HUES48 (cell line): ENCODE data around the gene CREB3L1.
A peak's percentile ranks its signal among the peaks of the same experiment; 100 is the strongest.

Source experiments
- H3K27ac ChIP-seq: one replicate; pipeline ENCODE4 v1.7.0; 2013; ENCODE audit warnings: low read depth, low read length, inconsistent platforms
- H3K27me3 ChIP-seq: 2 replicates; pipeline ENCODE4 v1.6.1; 2013; ENCODE audit warnings: mild to moderate bottlenecking, low read length; ENCODE audit not compliant: control insufficient read depth, insufficient read depth
- H3K36me3 ChIP-seq: 2 replicates; pipeline ENCODE4 v1.6.1; 2013; ENCODE audit warnings: low read length; ENCODE audit not compliant: control insufficient read depth, insufficient read depth
- H3K4me1 ChIP-seq: 2 replicates; pipeline ENCODE4 v1.6.1; 2013; ENCODE audit warnings: mild to moderate bottlenecking, low read length; ENCODE audit not compliant: control insufficient read depth, insufficient read depth
- H3K4me3 ChIP-seq: 2 replicates; pipeline ENCODE4 v1.5.1; 2013; ENCODE audit warnings: mild to moderate bottlenecking, low read depth, low read length
- H3K9ac ChIP-seq: 2 replicates; pipeline ENCODE4 v1.6.1; 2013; ENCODE audit warnings: mild to moderate bottlenecking, low read depth, low read length, moderate library complexity
- H3K9me3 ChIP-seq: 2 replicates; pipeline ENCODE4 v1.6.1; 2013; ENCODE audit warnings: low read length; ENCODE audit not compliant: control insufficient read depth, insufficient read depth

The CREB3L1 gene

DNA sequence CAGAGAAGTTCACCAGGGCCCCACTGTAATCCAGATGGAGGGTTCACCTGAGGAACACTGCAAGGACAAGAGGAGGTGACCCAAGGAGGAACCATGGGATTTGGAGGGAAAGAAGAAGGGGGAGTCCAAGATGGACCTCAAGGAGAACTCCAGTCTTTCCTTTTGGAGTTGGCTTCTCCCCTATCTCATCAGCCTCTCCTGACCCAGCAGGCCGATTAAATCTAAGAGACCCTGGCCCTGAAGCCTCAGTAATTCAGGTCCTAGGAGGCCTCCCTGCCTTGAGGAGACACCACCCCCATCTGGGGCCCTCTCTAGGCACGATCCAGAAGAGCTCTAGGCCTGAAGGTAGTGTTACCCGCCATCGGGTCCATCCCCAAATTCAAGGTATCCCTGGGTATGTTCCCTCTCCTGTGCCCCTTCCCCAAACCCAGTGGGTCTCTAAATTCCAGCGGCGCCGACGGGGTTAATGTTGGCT is 54.7 kb downstream of the CREB3L1 start:
- no peaks in the 10 kb centered on the region for H3K9me3 ChIP-seq
- H3K27me3 ChIP-seq: peaks cover 56% of the 10 kb centered on the region
- no peaks in the 10 kb centered on the region for H3K36me3 ChIP-seq
- peaks cover 42% of the 10 kb centered on the region for H3K4me1 ChIP-seq
- no peak overlapping the region for H3K27ac ChIP-seq
- peak overlapping the region; percentile 69 for H3K4me3 ChIP-seq
- no peak overlapping the region for H3K9ac ChIP-seq

DNA sequence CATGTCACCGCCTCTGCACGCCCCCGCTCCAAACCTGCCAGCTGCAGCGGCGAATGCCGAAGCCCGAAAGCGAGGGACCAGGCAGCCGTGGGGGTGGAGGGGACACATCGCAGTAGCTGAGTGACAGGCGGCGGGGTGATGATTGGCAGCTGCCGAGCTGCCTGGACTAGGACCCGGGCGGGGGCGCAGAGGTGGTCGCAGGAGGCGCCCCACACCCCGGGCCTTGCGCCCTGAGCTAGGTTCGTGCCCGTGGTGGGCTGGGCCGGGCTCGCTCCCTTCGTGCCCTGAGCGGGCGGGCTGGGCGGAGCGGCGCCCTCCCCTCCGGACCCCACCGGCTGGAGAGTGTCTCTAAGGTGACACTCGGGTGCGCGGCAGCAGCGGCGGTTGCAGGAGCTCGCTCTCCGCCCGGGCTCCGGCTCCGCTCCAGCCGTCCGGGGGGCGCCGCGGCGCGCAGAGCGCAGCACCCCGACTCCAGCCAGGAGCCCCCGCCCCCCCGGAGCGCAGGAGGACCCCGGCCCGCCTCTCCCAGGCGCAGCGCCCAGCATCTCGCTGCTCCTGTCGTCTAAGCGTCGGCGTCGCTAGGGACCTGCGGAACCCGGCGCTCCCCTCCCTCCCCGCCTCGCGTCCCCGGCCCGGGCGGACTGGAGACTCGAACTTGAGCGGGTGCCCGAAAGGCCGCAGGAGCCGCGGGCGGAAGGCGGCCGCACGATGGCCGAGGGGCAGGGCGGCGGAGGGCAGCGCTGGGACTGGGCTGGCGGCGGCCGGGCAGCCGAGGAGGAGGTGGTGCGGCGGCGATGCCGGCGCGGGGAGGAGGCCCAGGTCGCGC is 55.3 kb downstream of the CREB3L1 start:
- no peak overlapping the region for H3K9ac ChIP-seq
- H3K4me3 ChIP-seq: peak overlapping the region; percentile 69
- no peak overlapping the region for H3K27ac ChIP-seq
- peaks cover 56% of the 10 kb centered on the region for H3K27me3 ChIP-seq
- no peaks in the 10 kb centered on the region for H3K9me3 ChIP-seq
- peaks cover 47% of the 10 kb centered on the region for H3K4me1 ChIP-seq
- H3K36me3 ChIP-seq: no peaks in the 10 kb centered on the region

DNA sequence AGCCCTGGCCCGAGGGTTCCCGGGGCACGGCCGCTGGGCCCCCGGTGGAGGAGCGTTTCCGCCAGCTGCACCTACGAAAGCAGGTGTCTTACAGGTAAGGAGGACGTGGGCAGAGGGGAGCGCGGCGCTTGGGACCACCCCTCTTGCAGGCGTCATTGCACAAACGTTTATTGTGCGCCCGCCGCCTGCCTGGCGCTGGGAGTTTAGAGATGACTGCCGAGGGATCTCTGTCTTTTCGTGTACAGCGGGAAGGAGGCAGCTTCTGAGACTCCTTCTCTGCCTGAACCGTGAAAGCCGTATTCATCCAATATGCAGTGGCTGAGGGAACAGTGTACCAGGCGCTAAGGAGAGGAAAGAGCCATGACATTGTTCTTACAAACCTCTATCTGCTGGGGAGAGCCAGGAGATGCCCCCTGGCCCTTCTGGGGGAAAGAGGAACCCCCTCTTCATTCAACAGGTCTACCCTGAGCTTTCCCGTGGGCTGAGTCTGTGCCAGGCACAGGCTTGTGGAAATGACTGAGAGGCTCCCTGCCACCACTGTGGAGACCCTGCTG is 56.0 kb downstream of the CREB3L1 start:
- peaks cover 56% of the 10 kb centered on the region for H3K27me3 ChIP-seq
- peak overlapping the region; percentile 69 for H3K4me3 ChIP-seq
- peaks cover 54% of the 10 kb centered on the region for H3K4me1 ChIP-seq
- no peaks in the 10 kb centered on the region for H3K36me3 ChIP-seq
- H3K9me3 ChIP-seq: no peaks in the 10 kb centered on the region
- H3K9ac ChIP-seq: no peak overlapping the region
- no peak overlapping the region for H3K27ac ChIP-seq

- no peak overlapping the region for H3K4me3 ChIP-seq
- no peak overlapping the region for H3K27ac ChIP-seq
- no peak overlapping the region for H3K9ac ChIP-seq
- no peaks in the 10 kb centered on the region for H3K36me3 ChIP-seq
- H3K4me1 ChIP-seq: peaks cover 59% of the 10 kb centered on the region
- peaks cover 56% of the 10 kb centered on the region for H3K27me3 ChIP-seq
- H3K9me3 ChIP-seq: no peaks in the 10 kb centered on the region
These were observed 56.7 kb downstream of the CREB3L1 start for GRCh38 chr11:46334211-46334610.

GRCh38 chr11:46335271-46335670 is 57.8 kb downstream of the CREB3L1 start:
- Histone ChIP-seq H3K27me3 (peaks cover 46% of the 10 kb centered on the region), H3K9me3 (no peaks in the 10 kb centered on the region), H3K9ac (no peak overlapping the region), H3K4me1 (peaks cover 66% of the 10 kb centered on the region), H3K36me3 (no peaks in the 10 kb centered on the region), H3K4me3 (no peak overlapping the region), H3K27ac (no peak overlapping the region)

- no peaks in the 10 kb centered on the region for H3K36me3 ChIP-seq
- H3K27ac ChIP-seq: peak overlapping the region; percentile 18
- no peaks in the 10 kb centered on the region for H3K9me3 ChIP-seq
- no peak overlapping the region for H3K9ac ChIP-seq
- H3K4me1 ChIP-seq: peaks cover 62% of the 10 kb centered on the region
- peaks cover 39% of the 10 kb centered on the region for H3K27me3 ChIP-seq
- no peak overlapping the region for H3K4me3 ChIP-seq
These were observed 58.6 kb downstream of the CREB3L1 start for GRCh38 chr11:46335890-46336562.

GRCh38 chr11:46336563-46337180 is 59.2 kb downstream of the CREB3L1 start:
- Histone ChIP-seq H3K9ac (no peak overlapping the region), H3K4me3 (no peak overlapping the region), H3K27ac (no peak overlapping the region), H3K4me1 (peaks cover 65% of the 10 kb centered on the region), H3K36me3 (no peaks in the 10 kb centered on the region), H3K27me3 (peaks cover 32% of the 10 kb centered on the region), H3K9me3 (no peaks in the 10 kb centered on the region)

DNA sequence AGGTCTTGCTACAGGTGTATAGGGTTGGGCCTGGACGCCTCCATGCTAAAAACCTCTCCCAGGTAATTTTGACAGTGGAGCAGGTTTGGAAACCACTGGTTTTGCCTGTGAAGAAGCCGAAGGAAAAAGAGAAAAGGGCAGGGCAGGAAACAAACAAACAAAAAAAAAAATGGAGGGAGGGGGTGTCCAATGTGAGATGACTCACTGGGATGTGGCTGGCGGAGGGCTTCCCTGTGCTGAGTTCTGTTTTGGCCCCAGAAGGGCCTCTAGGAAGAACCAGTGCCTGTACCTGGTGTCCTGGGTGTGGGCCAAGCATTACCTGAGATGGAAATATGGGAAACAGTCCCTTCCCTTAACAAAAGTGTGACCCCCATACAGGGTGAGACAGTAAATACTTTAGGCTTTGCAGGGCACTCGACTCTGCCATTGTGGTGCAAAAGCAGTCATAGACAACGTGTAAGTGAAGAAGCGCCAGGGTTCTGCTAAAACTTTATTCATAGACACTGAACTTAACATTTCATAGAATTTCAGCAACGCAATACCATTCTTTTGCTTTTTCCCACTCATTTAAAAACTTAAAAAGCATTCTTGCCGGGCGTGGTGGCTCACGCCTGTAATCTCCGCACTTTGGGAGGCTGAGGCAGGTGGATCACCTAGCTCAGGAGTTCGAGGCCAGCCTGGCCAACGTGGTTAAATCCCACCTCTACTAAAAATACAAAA is 60.3 kb downstream of the CREB3L1 start:
- Histone ChIP-seq H3K9ac (no peak overlapping the region), H3K4me3 (no peak overlapping the region), H3K36me3 (no peaks in the 10 kb centered on the region), H3K27me3 (peaks cover 21% of the 10 kb centered on the region), H3K27ac (no peak overlapping the region), H3K9me3 (no peaks in the 10 kb centered on the region), H3K4me1 (peaks cover 68% of the 10 kb centered on the region)

- peak overlapping the region; percentile 21 for H3K4me3 ChIP-seq
- H3K27ac ChIP-seq: peak overlapping the region; percentile 94
- no peaks in the 10 kb centered on the region for H3K9me3 ChIP-seq
These were observed 61.1 kb downstream of the CREB3L1 start for GRCh38 chr11:46338636-46338987.

GRCh38 chr11:46338988-46339666 is 61.7 kb downstream of the CREB3L1 start:
- H3K4me1 ChIP-seq: peaks cover 75% of the 10 kb centered on the region
- H3K9ac ChIP-seq: peak overlapping the region; percentile 1; the same call in 1 of the 2 replicates
- H3K9me3 ChIP-seq: no peaks in the 10 kb centered on the region
- peaks cover 8% of the 10 kb centered on the region for H3K27me3 ChIP-seq
- H3K27ac ChIP-seq: peak overlapping the region; percentile 94
- H3K36me3 ChIP-seq: no peaks in the 10 kb centered on the region
- peak overlapping the region; percentile 21 for H3K4me3 ChIP-seq

More at GRCh38 chr11:46338636-46338987, 61.1 kb downstream of the CREB3L1 start:
- Histone ChIP-seq H3K9ac (peak overlapping the region; percentile 1; the same call in 1 of the 2 replicates), H3K4me1 (peaks cover 72% of the 10 kb centered on the region), H3K27me3 (peaks cover 13% of the 10 kb centered on the region), H3K36me3 (no peaks in the 10 kb centered on the region)
